ENCODE data around the gene USP3. TPM values are rescaled to one million over a fixed set of nuclear protein-coding genes. Genes with fewer than 3 reads are reported as not detected.
"Not testable (repeated sequence)": the region's sequence is repeated elsewhere in the genome, so short reads cannot be mapped to it uniquely, and the experiment has no call there.

USP3 gene
- total RNA-seq, 4 donors from 2014 or later: 26.5 to 96.3 (median 65.8) TPM

DNA sequence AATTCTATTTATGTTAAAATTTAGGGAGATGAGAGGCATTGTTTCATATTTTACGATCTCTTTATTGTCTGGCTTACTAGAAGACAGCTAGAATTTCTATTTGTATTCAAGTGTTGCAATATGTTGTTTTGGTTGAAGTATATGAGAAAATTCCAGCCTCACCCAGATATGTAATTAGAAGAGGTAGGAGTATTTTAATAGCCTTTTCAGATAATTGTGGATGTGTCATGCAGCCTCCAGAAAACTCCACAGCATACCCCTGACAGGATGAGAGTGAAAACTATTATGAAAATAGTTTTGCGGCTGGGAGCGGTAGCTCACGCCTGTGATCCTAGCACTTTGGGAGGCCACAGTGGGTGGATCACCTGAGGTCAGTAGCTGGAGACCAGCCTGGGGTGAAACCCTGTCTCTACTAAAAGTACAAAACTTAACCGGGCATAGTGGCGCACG lies 21.5 kb upstream of the USP3 start:
- Histone ChIP-seq H3K9me3 (no peaks in the 10 kb centered on the region), H3K27ac (no peak overlapping the region), H3K4me1 (no peaks in the 10 kb centered on the region), H3K36me3 (no peaks in the 10 kb centered on the region), H3K4me3 (no peak overlapping the region), H3K27me3 (no peaks in the 10 kb centered on the region)
- TF ChIP-seq, protein P1, sequence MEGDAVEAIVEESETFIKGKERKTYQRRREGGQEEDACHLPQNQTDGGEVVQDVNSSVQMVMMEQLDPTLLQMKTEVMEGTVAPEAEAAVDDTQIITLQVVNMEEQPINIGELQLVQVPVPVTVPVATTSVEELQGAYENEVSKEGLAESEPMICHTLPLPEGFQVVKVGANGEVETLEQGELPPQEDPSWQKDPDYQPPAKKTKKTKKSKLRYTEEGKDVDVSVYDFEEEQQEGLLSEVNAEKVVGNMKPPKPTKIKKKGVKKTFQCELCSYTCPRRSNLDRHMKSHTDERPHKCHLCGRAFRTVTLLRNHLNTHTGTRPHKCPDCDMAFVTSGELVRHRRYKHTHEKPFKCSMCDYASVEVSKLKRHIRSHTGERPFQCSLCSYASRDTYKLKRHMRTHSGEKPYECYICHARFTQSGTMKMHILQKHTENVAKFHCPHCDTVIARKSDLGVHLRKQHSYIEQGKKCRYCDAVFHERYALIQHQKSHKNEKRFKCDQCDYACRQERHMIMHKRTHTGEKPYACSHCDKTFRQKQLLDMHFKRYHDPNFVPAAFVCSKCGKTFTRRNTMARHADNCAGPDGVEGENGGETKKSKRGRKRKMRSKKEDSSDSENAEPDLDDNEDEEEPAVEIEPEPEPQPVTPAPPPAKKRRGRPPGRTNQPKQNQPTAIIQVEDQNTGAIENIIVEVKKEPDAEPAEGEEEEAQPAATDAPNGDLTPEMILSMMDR (IDR thresholded peaks at IDR 0.05): no peak
- TF ChIP-seq POLR2A (IDR thresholded peaks at IDR 0.05): no peak
- no peak for DNase-seq
- intact Hi-C loops (cut with DNase I; ENCODE audit: low total_unique reads): no loop called here

DNA sequence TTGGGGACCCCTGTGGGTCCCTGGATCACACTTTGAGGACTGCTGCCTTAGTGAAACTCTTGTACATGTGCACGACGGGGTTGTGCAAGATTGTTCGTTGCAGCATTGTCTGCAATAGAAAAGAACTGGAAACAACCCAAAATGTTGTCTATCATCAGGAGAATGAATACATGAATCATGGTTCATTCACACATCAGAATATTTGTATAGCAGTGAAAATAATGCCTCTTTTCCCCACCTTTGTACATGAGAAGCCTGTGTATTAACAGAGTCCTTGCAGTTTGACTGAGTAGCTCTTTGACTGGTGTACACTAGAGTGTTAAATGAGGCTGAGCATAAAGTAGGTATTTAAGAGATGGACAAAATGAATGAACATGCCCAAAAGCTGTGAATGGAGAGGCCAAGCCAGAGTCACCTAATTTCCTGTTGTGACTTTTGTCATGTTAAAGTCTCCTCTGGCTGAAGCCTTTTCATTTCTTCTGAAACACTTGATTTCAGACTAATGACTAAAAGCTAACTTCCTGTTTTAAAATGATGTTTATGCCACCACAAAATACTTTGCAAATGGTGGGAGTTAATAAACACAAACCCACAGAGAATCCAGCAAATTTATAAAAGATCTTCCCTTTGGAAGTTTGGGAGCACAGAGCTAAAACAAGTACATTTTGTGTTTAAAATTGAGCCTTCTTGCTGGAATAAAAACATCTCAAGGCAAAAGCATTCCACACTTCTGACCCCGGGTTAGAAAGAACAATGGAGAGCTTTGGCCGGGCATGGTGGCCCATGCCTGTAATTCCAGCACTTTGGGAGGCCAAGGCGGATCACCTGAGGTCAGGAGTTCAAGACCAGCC lies 20.6 kb upstream of the USP3 start:
- intact Hi-C loops (cut with DNase I; ENCODE audit: low total_unique reads): no loop called here
- DNase-seq: no peak
- no peak for TF ChIP-seq POLR2A (IDR thresholded peaks at IDR 0.05)
- TF ChIP-seq, protein P1 (IDR thresholded peaks at IDR 0.05): no peak
- H3K27ac ChIP-seq: no peak overlapping the region
- H3K36me3 ChIP-seq: no peaks in the 10 kb centered on the region
- no peaks in the 10 kb centered on the region for H3K4me1 ChIP-seq
- no peak overlapping the region for H3K4me3 ChIP-seq
- no peaks in the 10 kb centered on the region for H3K27me3 ChIP-seq
- no peaks in the 10 kb centered on the region for H3K9me3 ChIP-seq

DNA sequence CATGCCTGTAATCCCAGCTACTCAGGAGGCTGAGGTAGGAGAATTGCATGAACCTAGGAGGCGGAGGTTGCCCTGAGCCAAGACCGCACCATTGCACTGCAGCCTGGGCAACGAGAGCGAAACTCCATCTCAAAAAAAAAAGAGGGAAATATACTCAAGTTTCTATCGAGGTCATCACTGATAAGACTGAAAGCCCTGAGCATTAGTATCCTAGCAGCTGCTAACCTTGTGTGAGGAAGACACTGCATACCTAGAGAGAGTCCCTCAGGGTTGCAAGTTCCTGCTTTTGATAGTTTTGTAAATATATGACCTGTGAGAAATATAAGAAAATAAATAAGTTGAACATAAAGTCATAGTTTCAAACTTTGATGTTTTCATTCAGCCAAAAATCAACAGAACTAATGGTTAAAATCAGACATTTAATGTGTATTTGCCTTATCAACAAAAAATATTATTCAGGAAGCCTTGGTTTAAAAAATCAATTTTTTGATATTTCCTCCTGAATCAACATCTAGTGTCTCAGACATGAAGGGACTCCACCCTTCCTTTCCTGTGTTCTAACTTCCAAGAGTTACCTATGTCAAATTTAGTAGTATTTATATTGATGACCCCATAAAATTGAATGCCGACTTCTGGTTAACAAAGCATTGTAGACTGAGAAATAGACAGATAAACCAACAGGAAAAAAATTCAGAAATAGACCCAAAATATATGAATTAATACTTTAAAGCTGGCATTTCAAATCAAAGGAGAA lies 19.8 kb upstream of the USP3 start:
- H3K9me3 ChIP-seq: no peaks in the 10 kb centered on the region
- no peaks in the 10 kb centered on the region for H3K36me3 ChIP-seq
- no peak overlapping the region for H3K4me3 ChIP-seq
- no peaks in the 10 kb centered on the region for H3K4me1 ChIP-seq
- TF ChIP-seq, protein P1 (IDR thresholded peaks at IDR 0.05): no peak
- TF ChIP-seq POLR2A (IDR thresholded peaks at IDR 0.05): no peak
- H3K27me3 ChIP-seq: no peaks in the 10 kb centered on the region
- intact Hi-C loops (cut with DNase I; ENCODE audit: low total_unique reads): no loop called here
- DNase-seq: no peak
- H3K27ac ChIP-seq: no peak overlapping the region

DNA sequence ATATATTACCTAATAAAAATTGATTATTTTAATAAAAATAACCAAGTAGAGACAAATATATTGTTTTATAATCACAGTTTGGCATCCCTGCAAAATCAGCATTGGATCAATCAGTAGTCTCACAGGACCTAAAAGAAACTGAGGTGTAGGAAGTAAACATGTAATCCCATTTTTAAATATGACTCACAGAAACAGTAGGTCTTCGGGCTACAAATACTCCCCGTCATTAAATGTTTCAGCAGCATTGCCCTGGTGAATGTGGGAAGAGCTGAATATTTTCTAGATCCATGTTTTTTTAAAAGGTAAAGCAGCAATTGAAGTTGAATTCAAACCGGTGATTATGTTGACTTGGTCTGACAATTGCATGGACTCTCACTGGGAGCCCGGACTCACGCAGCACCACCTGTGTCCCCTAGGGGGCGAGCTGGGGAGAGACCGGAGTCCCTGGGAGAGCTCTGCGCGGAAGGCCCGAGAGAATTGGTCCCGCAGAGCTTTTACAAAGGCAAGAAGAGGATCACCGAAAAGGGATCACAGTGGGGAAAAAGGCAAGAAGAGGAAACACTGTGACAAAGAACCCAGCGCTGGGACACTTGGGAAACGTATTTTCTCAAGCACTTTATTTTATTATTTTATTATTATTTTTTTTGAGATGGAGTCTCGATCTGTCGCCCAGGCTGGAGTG lies 17.2 kb upstream of the USP3 start:
- no peaks in the 10 kb centered on the region for H3K36me3 ChIP-seq
- intact Hi-C loops (cut with DNase I; ENCODE audit: low total_unique reads): no loop called here
- H3K4me1 ChIP-seq: no peaks in the 10 kb centered on the region
- DNase-seq: peak; percentile 88
- H3K27ac ChIP-seq: no peak overlapping the region
- H3K27me3 ChIP-seq: no peaks in the 10 kb centered on the region
- no peak overlapping the region for H3K4me3 ChIP-seq
- TF ChIP-seq, protein P1 (IDR thresholded peaks at IDR 0.05): peak; percentile 83 to 94 (median 89)
- no peak for TF ChIP-seq POLR2A (IDR thresholded peaks at IDR 0.05)
- H3K9me3 ChIP-seq: no peaks in the 10 kb centered on the region

DNA sequence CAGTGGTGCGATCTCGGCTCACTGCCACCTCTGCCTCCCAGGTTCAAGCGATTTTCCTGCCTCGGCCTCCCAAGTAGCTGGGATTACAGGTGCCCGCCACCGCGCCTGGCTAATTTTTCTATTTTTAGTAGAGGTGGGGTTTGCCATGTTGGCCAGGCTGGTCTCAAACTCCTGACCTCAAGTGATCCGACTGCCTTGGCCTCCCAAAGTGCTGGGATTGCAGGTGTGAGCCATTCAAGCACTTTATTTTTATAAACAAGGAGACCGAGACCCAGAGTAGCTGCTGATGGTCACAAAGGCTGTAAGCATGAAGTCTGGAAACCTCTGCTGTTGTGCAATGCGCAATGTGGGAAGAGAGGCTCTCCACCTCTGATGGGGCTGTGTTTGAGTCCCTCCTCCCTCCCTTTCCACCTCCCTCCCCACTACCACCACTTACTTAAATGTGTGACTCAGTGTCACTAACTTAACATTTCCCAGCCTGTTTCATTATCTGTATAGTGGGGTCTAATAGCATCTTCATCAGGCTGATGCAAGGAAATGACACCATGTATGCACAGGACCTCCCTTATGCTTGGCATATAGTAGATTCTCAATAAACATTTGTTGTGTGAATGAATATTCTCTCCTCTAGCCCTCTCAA lies 16.5 kb upstream of the USP3 start:
- H3K4me1 ChIP-seq; DNase-seq; H3K36me3 ChIP-seq; H3K27ac ChIP-seq; H3K4me3 ChIP-seq; intact Hi-C loops (cut with DNase I; ENCODE audit: low total_unique reads); H3K9me3 ChIP-seq; H3K27me3 ChIP-seq: not testable (repeated sequence)
